PC-3 (cell line): ENCODE measurements around the gene JAG2. TPM values are rescaled to one million over a fixed set of nuclear protein-coding genes. Genes with fewer than 3 reads are reported as not detected.

ENCODE experiments used
- ATAC-seq: fragments of 200-7000 bp; cut with Tn5 transposase; 2 replicates; pipeline ENCODE4 v1.9.1; 2020; ENCODE audit warnings: mild to moderate bottlenecking, moderate library complexity
- BruUV-seq: library from RNA; stranded (reverse); fragments of 400-500 nt; replicated peaks from 2 replicates; lab custom pipeline; 2021; lab: Mats Ljungman, UMichigan
- CTCF ChIA-PET: fragments of 300-600 bp; sonication (Branson Sonifier 250); formaldehyde crosslinking; loops from one replicate; lab custom pipeline; 2022; ENCODE audit warnings: antibody characterized with exemption; lab: Charles Lee
- POLR2A ChIA-PET: fragments of 300-600 bp; sonication (Branson Sonifier 250); formaldehyde crosslinking; loops from one replicate; lab custom pipeline; 2022; ENCODE audit warnings: antibody characterized with exemption; ENCODE audit not compliant: unreplicated experiment; lab: Charles Lee
- DNase-seq: peaks from one replicate; pipeline ENCODE4 v3.0.0-alpha.2; 2015
- H2AFZ ChIP-seq: fragments of 300-600 bp; sonication (generic); 2 replicates; pipeline ENCODE4 v1.6.0; 2016; ENCODE audit warnings: antibody characterized with exemption, low read length
- H3F3A ChIP-seq: fragments of 300-600 bp; sonication (generic); one replicate; pipeline ENCODE4 v1.6.0; 2017; ENCODE audit warnings: antibody characterized with exemption, low read length, control low read depth, mild to moderate bottlenecking; ENCODE audit not compliant: unreplicated experiment
- H3K27ac ChIP-seq: fragments of 300-600 bp; sonication (generic); 2 replicates; pipeline ENCODE4 v1.5.1; 2016; ENCODE audit warnings: mild to moderate bottlenecking, low read length
- H3K27me3 ChIP-seq: fragments of 300-600 bp; sonication (generic); 2 replicates; pipeline ENCODE4 v1.6.1; 2016; ENCODE audit warnings: low read length, mixed read lengths
- H3K36me3 ChIP-seq: fragments of 300-600 bp; sonication (generic); 2 replicates; pipeline ENCODE4 v1.6.1; 2016; ENCODE audit warnings: low read depth, mixed run types, low read length, mixed read lengths
- H3K4me1 ChIP-seq: fragments of 300-600 bp; sonication (generic); 2 replicates; pipeline ENCODE4 v1.5.1; 2016; ENCODE audit warnings: low read length; ENCODE audit not compliant: insufficient read depth
- H3K4me2 ChIP-seq: fragments of 300-600 bp; sonication (generic); 2 replicates; pipeline ENCODE4 v1.6.0; 2016; ENCODE audit warnings: low read length
- H3K4me3 ChIP-seq: fragments of 300-600 bp; sonication (generic); 2 replicates; pipeline ENCODE4 v1.5.1; 2016; ENCODE audit warnings: mild to moderate bottlenecking, low read length, mixed read lengths
- H3K79me2 ChIP-seq: fragments of 300-600 bp; sonication (generic); 2 replicates; pipeline ENCODE4 v1.6.1; 2017; ENCODE audit warnings: low read length, mixed read lengths
- H3K9ac ChIP-seq: fragments of 300-600 bp; sonication (generic); 2 replicates; pipeline ENCODE4 v1.6.0; 2016; ENCODE audit warnings: mild to moderate bottlenecking, low read length
- H3K9me2 ChIP-seq: fragments of 300-600 bp; sonication (generic); replicated peaks from 2 replicates; pipeline ENCODE4 v1.6.1; 2016; ENCODE audit warnings: mixed run types, low read length, mixed read lengths
- H3K9me3 ChIP-seq: fragments of 300-600 bp; sonication (generic); 2 replicates; pipeline ENCODE4 v1.6.1; 2016; ENCODE audit warnings: low read length, mixed read lengths
- H4K20me1 ChIP-seq: fragments of 300-600 bp; sonication (generic); 2 replicates; pipeline ENCODE4 v1.6.1; 2016; ENCODE audit warnings: low read length, mixed read lengths
- EZH2 ChIP-seq: fragments of 300-600 bp; sonication (generic); IDR thresholded peaks from one replicate; pipeline ENCODE4 v1.6.1; 2017; ENCODE audit warnings: antibody characterized with exemption, mild to moderate bottlenecking, low read length; ENCODE audit not compliant: unreplicated experiment
- EZH2phosphoT487 ChIP-seq: fragments of 300-600 bp; sonication (generic); IDR thresholded peaks from 2 replicates; pipeline ENCODE4 v1.6.1; 2018; ENCODE audit warnings: mild to moderate bottlenecking, antibody characterized with exemption, low read length, borderline replicate concordance
- intact Hi-C: fragments of 100-400 bp; cut with micrococcal nuclease; formaldehyde crosslinking; loops from 2 replicates; pipeline ENCODE4 v1.9.0; 2023
- total RNA-seq: library from RNA; depleted of rRNA; stranded (reverse); fragments of >200 nt; gene quantifications from 2 replicates; pipeline ENCODE4 v1.2.3, GENCODE V29; 2014
- TF ChIP-seq, protein P1 (sequence below): fragments of 300-600 bp; sonication (generic); conservative IDR thresholded peaks from 2 replicates; pipeline ENCODE4 v1.5.1; 2017; ENCODE audit warnings: antibody characterized with exemption, low read depth, mild to moderate bottlenecking, low read length

The JAG2 gene
- total RNA-seq, 1 experiment from 2014 or later: 57.1 TPM

GRCh38 chr14:105128059-105128458 lies 40.5 kb downstream of the JAG2 start:
- Histone ChIP-seq H3K9me2 (no peaks in the 10 kb centered on the region), H3K4me3 (no peak overlapping the region), H3K9ac (no peak overlapping the region), H3K79me2 (no peaks in the 10 kb centered on the region), H3K27me3 (no peaks in the 10 kb centered on the region), H3K4me1 (no peaks in the 10 kb centered on the region), H4K20me1 (no peaks in the 10 kb centered on the region), H3K4me2 (no peak overlapping the region), H2AFZ (no peak overlapping the region), H3K27ac (no peak overlapping the region), H3F3A (no peaks in the 10 kb centered on the region), H3K9me3 (peaks cover 10% of the 10 kb centered on the region; the same call in 1 of the 2 replicates), H3K36me3 (no peaks in the 10 kb centered on the region)
- CTCF ChIA-PET: no interaction called here
- TF ChIP-seq, protein P1, sequence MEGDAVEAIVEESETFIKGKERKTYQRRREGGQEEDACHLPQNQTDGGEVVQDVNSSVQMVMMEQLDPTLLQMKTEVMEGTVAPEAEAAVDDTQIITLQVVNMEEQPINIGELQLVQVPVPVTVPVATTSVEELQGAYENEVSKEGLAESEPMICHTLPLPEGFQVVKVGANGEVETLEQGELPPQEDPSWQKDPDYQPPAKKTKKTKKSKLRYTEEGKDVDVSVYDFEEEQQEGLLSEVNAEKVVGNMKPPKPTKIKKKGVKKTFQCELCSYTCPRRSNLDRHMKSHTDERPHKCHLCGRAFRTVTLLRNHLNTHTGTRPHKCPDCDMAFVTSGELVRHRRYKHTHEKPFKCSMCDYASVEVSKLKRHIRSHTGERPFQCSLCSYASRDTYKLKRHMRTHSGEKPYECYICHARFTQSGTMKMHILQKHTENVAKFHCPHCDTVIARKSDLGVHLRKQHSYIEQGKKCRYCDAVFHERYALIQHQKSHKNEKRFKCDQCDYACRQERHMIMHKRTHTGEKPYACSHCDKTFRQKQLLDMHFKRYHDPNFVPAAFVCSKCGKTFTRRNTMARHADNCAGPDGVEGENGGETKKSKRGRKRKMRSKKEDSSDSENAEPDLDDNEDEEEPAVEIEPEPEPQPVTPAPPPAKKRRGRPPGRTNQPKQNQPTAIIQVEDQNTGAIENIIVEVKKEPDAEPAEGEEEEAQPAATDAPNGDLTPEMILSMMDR: no peak
- TF ChIP-seq EZH2 (no peak), EZH2phosphoT487 (no peak)
- no peak for DNase-seq
- no peak for ATAC-seq
- POLR2A ChIA-PET: no interaction called here
- BruUV-seq: no TSS peak
- intact Hi-C loops: no loop called here

- H3K27me3 ChIP-seq: no peaks in the 10 kb centered on the region
- intact Hi-C loops: no loop called here
Observed at GRCh38 chr14:105126981-105127329, 41.6 kb downstream of the JAG2 start.

More at GRCh38 chr14:105126981-105127329, 41.6 kb downstream of the JAG2 start:
- Histone ChIP-seq H3K4me3 (no peak overlapping the region), H3K36me3 (no peaks in the 10 kb centered on the region), H4K20me1 (no peaks in the 10 kb centered on the region), H3K79me2 (no peaks in the 10 kb centered on the region), H2AFZ (no peak overlapping the region), H3K4me1 (no peaks in the 10 kb centered on the region), H3K27ac (no peak overlapping the region), H3K4me2 (no peak overlapping the region), H3K9me3 (peaks cover 10% of the 10 kb centered on the region; the same call in 1 of the 2 replicates), H3K9me2 (no peaks in the 10 kb centered on the region), H3F3A (no peaks in the 10 kb centered on the region), H3K9ac (no peak overlapping the region)
- ATAC-seq (no peak), DNase-seq (no peak)
- TF ChIP-seq EZH2phosphoT487: no peak
- no peak for TF ChIP-seq EZH2
- TF ChIP-seq, protein P1: no peak
- BruUV-seq: no TSS peak
- ChIA-PET POLR2A (no interaction called here), CTCF (no interaction called here)
